IgD-negative memory B cell (primary cell): ENCODE results near the gene SORD. TPM values are rescaled to one million over a fixed set of nuclear protein-coding genes. Genes with fewer than 3 reads are reported as not detected.

ENCODE experiments used
- H3K27ac Mint-ChIP-seq, 3 donors: one replicate each; pipeline ENCODE4 v1.8.0; 2020 to 2022; ENCODE audit warnings: mild to moderate bottlenecking in 3 of 3, mixed read lengths in 3 of 3, moderate library complexity in 1 of 3
- H3K27me3 Mint-ChIP-seq: one replicate; pipeline ENCODE4 v1.8.0; 2021; ENCODE audit warnings: mixed read lengths
- H3K36me3 Mint-ChIP-seq: one replicate; pipeline ENCODE4 v1.8.0; 2020; ENCODE audit warnings: mild to moderate bottlenecking, mixed read lengths
- H3K4me1 Mint-ChIP-seq, 3 donors: one replicate each; pipeline ENCODE4 v1.8.0; 2020 to 2022; ENCODE audit warnings: mixed read lengths in 3 of 3, mild to moderate bottlenecking in 1 of 3
- H3K4me3 Mint-ChIP-seq, 4 donors: one replicate each; pipeline ENCODE4 v1.8.0; 2020 to 2022; ENCODE audit warnings: mild to moderate bottlenecking in 4 of 4, mixed read lengths in 4 of 4, moderate library complexity in 3 of 4
- H3K9me3 Mint-ChIP-seq, 3 donors: one replicate each; pipeline ENCODE4 v1.8.0; 2020 to 2021; ENCODE audit warnings: mixed read lengths in 3 of 3, mild to moderate bottlenecking in 1 of 3
- polyA plus RNA-seq: library from polyadenylated mRNA; unstranded; fragments of 300-500 nt; fragmentation: Illumina TruSeq; gene quantifications from one replicate; pipeline ENCODE4 v1.2.3, GENCODE V29; 2021

The SORD gene
- polyA plus RNA-seq, 1 donor from 2014 or later = 20.3 TPM

DNA sequence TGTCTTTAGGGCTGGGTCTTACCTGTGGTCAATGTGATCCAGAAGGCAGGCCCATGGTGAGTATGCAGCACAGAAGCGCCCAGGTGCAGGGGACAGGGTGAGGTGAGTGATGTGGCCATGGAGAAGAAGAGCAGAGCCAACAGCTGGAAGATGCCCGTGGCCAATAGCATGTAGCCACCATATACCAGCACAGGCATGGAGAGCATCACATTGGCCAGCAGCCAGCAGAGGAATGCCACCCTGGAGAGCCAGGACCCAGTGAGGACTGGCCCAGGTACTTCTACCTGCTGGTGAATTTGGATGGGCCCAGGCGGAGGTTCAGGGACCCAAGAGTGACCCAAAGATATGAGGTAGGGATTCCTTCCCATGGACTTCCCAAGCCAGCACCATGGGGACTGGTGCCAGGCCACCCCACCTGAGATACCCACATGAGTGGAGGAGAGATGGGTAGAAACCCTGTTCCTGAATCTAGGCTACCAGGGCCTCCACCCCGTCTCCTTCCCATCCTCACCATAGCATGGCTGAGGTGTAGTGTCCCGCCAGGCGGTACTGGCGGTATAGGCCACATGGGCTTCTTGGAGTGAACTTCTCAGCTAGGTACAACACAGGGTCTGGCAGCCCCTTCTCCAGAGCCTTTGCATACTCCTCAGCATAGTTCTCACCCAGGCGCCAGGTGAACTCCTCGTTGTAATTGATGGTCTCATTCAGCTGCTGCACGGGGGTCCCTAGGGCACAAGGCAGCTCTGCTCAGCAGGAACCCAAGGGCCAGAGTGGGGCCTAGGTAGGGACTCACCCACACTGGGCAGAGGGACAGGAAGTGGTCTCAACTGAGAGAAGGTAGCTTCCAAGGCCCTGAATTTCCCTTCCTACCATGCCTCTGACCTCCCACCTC, 97.3 kb downstream of the SORD start:
- no peaks in the 10 kb centered on the region for H3K36me3 Mint-ChIP-seq

DNA sequence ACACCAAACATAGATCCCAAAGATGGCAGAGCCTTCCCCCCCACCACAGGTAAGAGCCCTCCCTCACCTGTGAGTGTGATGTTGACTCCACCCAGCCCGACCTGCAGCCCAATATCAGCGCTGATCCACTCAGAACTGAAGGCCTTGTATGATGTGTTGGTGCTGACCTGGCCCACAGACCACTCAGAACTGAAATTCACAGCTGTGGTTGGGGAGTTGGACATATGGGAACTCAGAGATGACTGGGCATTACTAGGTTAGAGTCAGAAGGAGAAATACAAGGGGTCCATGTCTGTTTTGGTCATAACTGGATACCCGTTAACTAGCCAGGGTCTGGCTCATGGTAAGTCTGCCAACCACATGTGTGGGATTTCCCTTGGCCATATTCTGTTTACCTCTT, 98.0 kb downstream of the SORD start:
- Mint-ChIP-seq H3K4me3 (no peak overlapping the region), H3K4me1 (peaks cover 10 to 12% (median 12%) of the 10 kb centered on the region in 3 donors), H3K36me3 (no peaks in the 10 kb centered on the region), H3K9me3 (no peaks in the 10 kb centered on the region), H3K27me3 (peaks cover 43% of the 10 kb centered on the region), H3K27ac (no peak overlapping the region)

More for the DNA sequence above, 97.3 kb downstream of the SORD start:
- no peaks in the 10 kb centered on the region for H3K9me3 Mint-ChIP-seq
- peak overlapping the region in 1 of 3 donors; percentile 43 for H3K27ac Mint-ChIP-seq
- H3K4me1 Mint-ChIP-seq = peaks cover 10 to 12% (median 12%) of the 10 kb centered on the region in 3 donors
- no peak overlapping the region for H3K4me3 Mint-ChIP-seq
- peaks cover 44% of the 10 kb centered on the region for H3K27me3 Mint-ChIP-seq

DNA sequence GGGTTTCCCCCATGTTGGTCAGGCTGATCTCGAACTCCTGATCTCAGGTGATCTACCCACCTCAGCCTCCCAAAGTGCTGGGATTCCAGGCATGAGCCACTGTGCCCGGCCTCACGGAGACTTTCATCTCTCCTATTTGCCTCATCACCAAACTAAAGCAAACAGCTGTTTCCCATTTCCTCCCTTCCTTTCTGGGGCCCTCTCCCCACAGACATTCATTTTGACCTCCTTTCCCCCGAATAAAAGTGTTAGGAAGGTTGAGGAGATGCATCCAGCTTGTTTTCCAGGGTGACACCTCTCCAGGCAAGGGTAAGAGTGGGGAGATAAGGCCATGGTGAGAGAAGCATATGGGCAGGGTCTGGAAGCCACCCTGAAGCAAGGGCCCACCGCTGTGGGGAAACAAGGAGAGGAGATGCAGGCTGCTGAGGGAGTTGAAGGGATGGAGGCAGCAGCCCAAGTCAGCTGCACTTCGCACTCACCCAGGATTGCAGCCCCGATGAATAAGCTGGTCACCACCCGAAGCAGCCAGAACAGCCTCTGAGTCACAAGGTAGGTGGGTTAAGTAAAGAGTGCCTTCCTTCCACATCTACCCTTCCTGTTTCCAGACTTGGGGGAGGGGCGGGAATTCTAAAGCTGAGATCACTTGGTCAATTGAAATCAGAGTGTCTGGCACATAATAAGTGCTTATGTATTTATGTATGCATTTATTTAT, 98.9 kb downstream of the SORD start:
- H3K27me3 Mint-ChIP-seq = peaks cover 36% of the 10 kb centered on the region
- H3K27ac Mint-ChIP-seq = no peak overlapping the region
- H3K9me3 Mint-ChIP-seq = no peaks in the 10 kb centered on the region

DNA sequence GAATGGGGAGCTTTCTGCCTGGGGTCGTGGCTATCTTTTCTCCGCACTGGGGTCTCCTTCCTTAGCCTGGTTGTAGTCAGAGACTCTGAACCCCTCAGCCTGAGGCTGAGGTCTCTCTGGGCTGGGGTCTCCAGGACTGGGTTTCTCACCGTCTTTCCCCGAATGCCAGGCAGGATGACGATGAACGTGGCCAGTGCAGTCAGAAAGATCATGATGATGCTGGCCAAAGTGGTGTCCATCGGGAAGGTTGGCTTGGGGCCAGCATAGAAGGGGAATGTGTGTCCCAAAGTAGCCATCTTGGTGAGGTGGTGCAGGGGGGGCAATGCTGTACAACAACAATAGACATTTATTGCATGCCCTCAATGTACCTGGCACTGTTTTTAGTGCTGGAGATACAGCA, 99.7 kb downstream of the SORD start:
- Mint-ChIP-seq H3K36me3 (no peaks in the 10 kb centered on the region), H3K4me1 (peaks cover 2 to 6% (median 6%) of the 10 kb centered on the region in 3 donors), H3K27ac (no peak overlapping the region), H3K9me3 (no peaks in the 10 kb centered on the region), H3K4me3 (no peak overlapping the region), H3K27me3 (peaks cover 31% of the 10 kb centered on the region)

More for the DNA sequence above, 98.9 kb downstream of the SORD start:
- peaks cover 6 to 11% (median 7%) of the 10 kb centered on the region in 3 donors for H3K4me1 Mint-ChIP-seq
- no peak overlapping the region for H3K4me3 Mint-ChIP-seq
- no peaks in the 10 kb centered on the region for H3K36me3 Mint-ChIP-seq

DNA sequence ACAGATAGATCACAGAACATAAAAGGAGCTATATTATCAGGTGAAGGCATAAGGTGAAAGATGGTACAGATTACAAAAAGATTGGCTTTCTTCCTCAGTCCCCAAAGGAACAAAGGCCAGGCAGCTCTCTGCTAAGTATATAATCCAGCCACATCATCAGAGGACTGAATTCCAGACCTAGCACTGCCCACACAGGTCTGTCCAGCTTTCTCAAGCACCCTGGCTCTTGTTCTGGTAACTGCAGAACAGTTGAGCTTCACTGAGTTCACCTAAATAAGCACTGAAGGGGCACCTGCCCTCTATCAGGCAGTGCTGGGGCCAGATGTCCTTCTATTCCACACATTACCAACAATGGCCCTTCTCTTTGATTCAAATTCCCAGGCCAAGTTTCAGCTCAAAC, 100.4 kb downstream of the SORD start:
- H3K27me3 Mint-ChIP-seq = peaks cover 29% of the 10 kb centered on the region

DNA sequence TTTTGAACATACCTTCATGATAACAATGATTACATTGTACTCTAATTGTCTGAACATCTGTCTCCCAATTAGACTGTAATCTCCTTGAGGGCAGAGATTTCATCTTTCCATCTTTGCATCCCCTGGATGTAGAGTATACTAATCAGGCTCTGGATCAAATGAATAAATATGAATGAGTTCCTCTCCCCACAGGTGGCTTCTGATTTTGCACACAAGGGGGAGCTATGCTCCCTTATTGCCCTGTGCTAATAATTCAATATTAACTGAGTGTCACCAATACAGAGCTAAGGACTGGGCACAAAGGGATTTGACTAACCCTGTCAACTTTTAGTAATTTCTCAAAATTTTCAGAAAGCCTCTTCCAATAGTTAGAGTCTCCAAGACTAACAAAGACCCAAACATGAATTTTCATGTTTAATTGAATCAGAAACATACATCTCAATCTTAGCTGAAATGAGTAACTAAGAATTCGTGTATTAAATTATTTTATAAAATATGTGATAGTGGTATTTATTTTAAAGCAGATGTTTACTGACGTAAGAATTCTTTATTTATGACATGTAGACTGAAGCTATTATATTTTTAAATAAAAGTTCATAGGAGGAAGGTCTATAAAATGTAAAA, 103.7 kb downstream of the SORD start:
- Mint-ChIP-seq H3K9me3 (no peaks in the 10 kb centered on the region), H3K27me3 (peaks cover 40% of the 10 kb centered on the region), H3K36me3 (peaks cover 1% of the 10 kb centered on the region), H3K27ac (no peak overlapping the region), H3K4me3 (peak overlapping the region in 1 of 4 donors; percentile 24), H3K4me1 (peaks cover 2 to 5% (median 3%) of the 10 kb centered on the region in 3 donors)

More for the DNA sequence above, 100.4 kb downstream of the SORD start:
- Mint-ChIP-seq H3K4me1 (peaks cover 0 to 4% (median under 1%) of the 10 kb centered on the region in 3 donors), H3K27ac (no peak overlapping the region), H3K36me3 (peaks cover under 1% of the 10 kb centered on the region), H3K9me3 (no peaks in the 10 kb centered on the region), H3K4me3 (no peak overlapping the region)

Other genes starting within 250 kb of the SORD start
- gene TERB2, start 66.5 kb upstream of the SORD start, polyA plus RNA-seq = not detected
- gene DUOX2, start 91.0 kb downstream of the SORD start, polyA plus RNA-seq = not detected
- not detected for gene DUOXA2, start 91.1 kb downstream of the SORD start, polyA plus RNA-seq
- gene DUOXA1, start 106.7 kb downstream of the SORD start, polyA plus RNA-seq = not detected
- gene DUOX1, start 106.8 kb downstream of the SORD start, polyA plus RNA-seq = 1.4 TPM
- 0.85 TPM for gene SHF, start 164.8 kb downstream of the SORD start, polyA plus RNA-seq
- gene SLC28A2, start 229.0 kb downstream of the SORD start, polyA plus RNA-seq = not detected